Measurements from ENCODE around the gene EMC10. TPM values are rescaled to one million over a fixed set of nuclear protein-coding genes. Genes with fewer than 3 reads are reported as not detected.

Gene EMC10
- total RNA-seq, 1 experiment from 2014 or later: 66.7 TPM

GRCh38 chr19:50458396-50459066 lies 17.8 kb upstream of the EMC10 start:
- ChIA-PET CTCF (interaction anchor here (0.7 kb wide), 1 partner anchor 208 kb away, joined by 5 read pairs; no protein-coding TSS in a partner anchor), POLR2A (no interaction called here)
- TF ChIP-seq SIN3A (IDR thresholded peaks at IDR 0.05; ENCODE audit: borderline replicate concordance, insufficient read depth, low read depth, low read length) (no peak), REST (IDR thresholded peaks at IDR 0.05; ENCODE audit: insufficient read depth in 1 of 2, low read depth in 2 of 2, low read length in 1 of 2) (no peak), CTCF (IDR thresholded peaks at IDR 0.05) (no peak), TCF7L2 (IDR thresholded peaks at IDR 0.05; ENCODE audit: low read depth, low read length) (no peak)
- no peaks in the 10 kb centered on the region; the same call in none of the 2 replicates for H3K4me1 ChIP-seq (ENCODE audit: control insufficient read depth, insufficient read depth, low read length)
- no peak overlapping the region for H3K27ac ChIP-seq (ENCODE audit: low read length)
- DNase-seq (ENCODE audit: low read depth, low spot score) (no peak), ATAC-seq (no peak)
- in situ Hi-C loops (cut with HindIII; ENCODE audit: low pct_unique_long_range_greater_than_20kb, low sequenced_read_pairs) (no loop called here), intact Hi-C loops (cut with micrococcal nuclease; ENCODE audit: unreplicated experiment) (no loop called here)
- H3K4me3 ChIP-seq (ENCODE audit: low read depth in 2 of 2, low read length in 2 of 2): no peak overlapping the region
- no peaks in the 10 kb centered on the region for H3K36me3 ChIP-seq (ENCODE audit: control insufficient read depth, insufficient read depth, low read length)
- H3K27me3 ChIP-seq (ENCODE audit: control insufficient read depth, insufficient read depth, low read length): no peaks in the 10 kb centered on the region
- no TSS peak for BruUV-seq (replicated peaks)
- no peaks in the 10 kb centered on the region for H3K9me3 ChIP-seq (ENCODE audit: control insufficient read depth, insufficient read depth, low read depth, low read length)

GRCh38 chr19:50459067-50459456 lies 17.2 kb upstream of the EMC10 start:
- BruUV-seq (replicated peaks): no TSS peak
- TF ChIP-seq TCF7L2 (IDR thresholded peaks at IDR 0.05; ENCODE audit: low read depth, low read length) (no peak), SIN3A (IDR thresholded peaks at IDR 0.05; ENCODE audit: borderline replicate concordance, insufficient read depth, low read depth, low read length) (no peak), POLR2AphosphoS5 (IDR thresholded peaks at IDR 0.05; ENCODE audit: low read depth, low read length) (no peak), REST (IDR thresholded peaks at IDR 0.05; ENCODE audit: insufficient read depth in 1 of 2, low read depth in 2 of 2, low read length in 1 of 2) (no peak), CTCF (IDR thresholded peaks at IDR 0.05) (no peak)
- Histone ChIP-seq H3K9me3 (ENCODE audit: control insufficient read depth, insufficient read depth, low read depth, low read length) (no peaks in the 10 kb centered on the region), H3K4me3 (ENCODE audit: low read depth in 2 of 2, low read length in 2 of 2) (no peak overlapping the region), H3K27ac (ENCODE audit: low read length) (no peak overlapping the region), H3K4me1 (ENCODE audit: control insufficient read depth, insufficient read depth, low read length) (no peaks in the 10 kb centered on the region; the same call in none of the 2 replicates), H3K36me3 (ENCODE audit: control insufficient read depth, insufficient read depth, low read length) (no peaks in the 10 kb centered on the region), H3K27me3 (ENCODE audit: control insufficient read depth, insufficient read depth, low read length) (no peaks in the 10 kb centered on the region)
- intact Hi-C loops (cut with micrococcal nuclease; ENCODE audit: unreplicated experiment): no loop called here
- ChIA-PET CTCF (interaction anchor here (0.7 kb wide), 1 partner anchor 207 kb away, joined by 5 read pairs; no protein-coding TSS in a partner anchor), POLR2A (no interaction called here)
- in situ Hi-C loops (cut with HindIII; ENCODE audit: low pct_unique_long_range_greater_than_20kb, low sequenced_read_pairs): no loop called here
- ATAC-seq: no peak
- no peak for DNase-seq (ENCODE audit: low read depth, low spot score)
